Activated CD8-positive, alpha-beta memory T cell treated with anti-CD3 and anti-CD28 coated beads for 36 hours (primary cell): Measurements from ENCODE around the gene BAHCC1. TPM values are rescaled to one million over a fixed set of nuclear protein-coding genes. Genes with fewer than 3 reads are reported as not detected.

Experiments used
- CTCF ChIA-PET: fragments of 350-600 bp; sonication (Branson Sonifier 250); formaldehyde crosslinking; loops from one replicate; lab custom pipeline; 2021; ENCODE audit warnings: antibody characterized with exemption; lab: Charles Lee
- POLR2A ChIA-PET: fragments of 350-600 bp; sonication (Branson Sonifier 250); formaldehyde crosslinking; loops from one replicate; lab custom pipeline; 2021; ENCODE audit warnings: antibody characterized with exemption; lab: Charles Lee
- total RNA-seq, 2 experiments: library from RNA; stranded (reverse); gene quantifications; one replicate each; pipeline ENCODE4 v1.2.3, GENCODE V29; 2021

BAHCC1 gene
- total RNA-seq, 2 experiments from 2014 or later = not detected

- ChIA-PET CTCF (interaction anchor here (0.8 kb wide), 1 partner anchor 12 kb away, joined by 3 read pairs; no protein-coding TSS in a partner anchor), POLR2A (no interaction called here)
These were observed 82.9 kb downstream of the BAHCC1 start for GRCh38 chr17:81478119-81478518.

DNA sequence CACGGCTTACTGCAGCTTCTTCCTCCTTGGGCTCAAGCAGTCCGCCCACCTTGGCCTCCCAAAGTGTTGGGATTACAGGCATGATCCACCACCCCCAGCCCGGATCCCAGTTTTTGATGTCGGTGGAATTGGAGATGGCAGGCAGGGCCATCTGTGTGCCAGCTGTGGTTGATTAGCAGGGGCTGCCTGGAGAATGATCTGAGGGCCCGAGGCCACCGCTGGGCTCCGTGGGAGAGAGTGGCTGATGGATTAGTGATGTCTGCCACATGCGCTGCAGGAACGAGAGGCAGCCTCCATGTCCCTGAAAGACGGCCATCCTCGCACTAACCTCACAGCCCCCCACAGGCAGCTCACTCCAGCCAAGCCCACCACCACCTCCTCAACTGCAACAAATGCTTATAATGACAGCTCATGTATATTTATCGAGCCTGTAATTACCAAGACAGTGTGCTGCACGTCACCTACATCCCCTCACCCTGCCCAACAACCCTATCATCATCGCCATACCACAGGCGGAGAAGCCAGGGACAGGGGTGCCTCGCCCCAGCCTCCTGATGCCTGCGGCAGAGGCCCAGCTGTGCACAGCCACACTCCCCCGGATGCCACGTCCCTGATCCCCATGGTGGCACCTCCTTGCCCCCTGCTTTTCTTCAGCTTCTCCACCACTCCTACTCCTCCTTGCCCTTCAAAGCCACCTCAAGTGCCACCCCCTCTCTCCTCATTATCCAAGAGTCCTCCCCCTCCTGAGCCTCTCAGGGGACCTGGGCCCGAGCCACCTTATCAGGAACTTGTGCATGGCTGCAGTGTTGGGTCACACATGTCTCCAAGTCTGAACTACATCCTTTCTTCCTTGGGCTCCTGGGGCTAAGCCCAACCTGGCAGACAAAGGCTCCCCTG is 84.2 kb downstream of the BAHCC1 start:
- POLR2A ChIA-PET = no interaction called here
- CTCF ChIA-PET = interaction anchor here (0.6 kb wide), 1 partner anchor 82 kb away, joined by 4 read pairs; no protein-coding TSS in a partner anchor

GRCh38 chr17:81480140-81481072 is 85.1 kb downstream of the BAHCC1 start:
- CTCF ChIA-PET = no interaction called here

DNA sequence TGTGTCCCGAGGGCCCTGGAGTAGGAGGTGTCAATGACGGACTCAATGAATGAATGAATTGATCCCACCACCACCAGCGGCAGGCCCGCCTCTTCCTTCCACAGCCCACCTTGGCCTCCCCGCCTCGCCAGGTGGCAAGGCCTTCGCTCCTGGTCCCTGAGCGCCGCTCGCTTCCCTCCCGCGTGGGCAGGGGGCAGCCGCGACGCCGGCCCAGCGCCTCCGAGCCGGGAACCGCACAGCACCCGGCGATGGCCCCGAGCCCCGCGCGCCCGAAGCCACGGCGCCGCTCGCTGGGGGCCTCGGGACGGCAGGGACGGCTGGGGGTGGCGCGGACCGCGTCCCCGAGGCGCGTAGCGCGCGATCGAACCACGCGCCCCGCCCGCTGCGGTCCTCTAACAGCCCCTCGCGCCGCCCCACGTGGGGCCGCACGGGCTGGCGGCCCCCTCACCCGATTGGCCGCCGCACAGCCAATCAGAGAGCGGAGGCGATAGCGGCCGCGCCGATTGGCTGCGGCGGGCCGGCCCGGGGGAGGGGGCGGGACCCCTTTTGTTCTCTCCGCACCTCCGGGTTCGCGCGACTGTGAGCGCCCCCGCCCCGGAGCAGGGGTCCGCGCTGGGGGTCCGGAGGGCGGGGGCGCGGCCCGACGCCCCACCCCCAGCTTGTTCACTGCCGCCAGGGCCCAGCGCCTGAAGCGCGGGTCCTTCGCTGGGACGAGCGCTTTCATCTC is 86.0 kb downstream of the BAHCC1 start:
- CTCF ChIA-PET = interaction anchor here (0.6 to 1.4 kb wide), 2 partner anchors 79 to 495 kb away, joined by 3 read pairs; no protein-coding TSS in a partner anchor
- POLR2A ChIA-PET = no interaction called here

More at GRCh38 chr17:81480140-81481072, 85.1 kb downstream of the BAHCC1 start:
- POLR2A ChIA-PET = no interaction called here

- CTCF ChIA-PET = interaction anchor here (0.6 to 3.9 kb wide), 3 partner anchors 80 to 496 kb away, joined by 3 to 19 read pairs (median 3); no protein-coding TSS in a partner anchor
- POLR2A ChIA-PET = no interaction called here
These were observed 86.7 kb downstream of the BAHCC1 start for GRCh38 chr17:81481815-81482505.

DNA sequence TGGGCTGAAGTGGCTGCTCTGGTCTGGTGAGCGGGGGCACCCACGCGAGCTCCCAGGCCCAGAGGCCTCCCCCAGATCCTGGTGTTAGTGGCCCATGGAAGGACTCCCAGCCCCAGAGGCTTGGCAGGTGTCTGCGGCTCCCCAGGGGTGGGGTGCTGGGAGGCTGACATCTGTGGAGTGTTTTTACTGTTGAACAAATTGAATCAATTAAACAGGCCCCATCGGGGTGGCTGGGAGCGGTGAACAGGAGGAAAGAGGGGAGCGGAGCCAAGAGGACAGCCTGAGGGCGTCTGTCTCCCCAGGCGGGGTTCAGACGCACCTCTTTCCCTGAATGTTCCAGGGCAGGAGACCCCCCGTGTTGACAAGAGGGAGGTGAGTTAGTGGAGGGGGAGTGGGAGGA is 87.4 kb downstream of the BAHCC1 start:
- CTCF ChIA-PET = interaction anchor here (1.0 to 3.9 kb wide), 4 partner anchors 81 to 230 kb away, joined by 3 to 19 read pairs (median 7); no protein-coding TSS in a partner anchor
- POLR2A ChIA-PET = no interaction called here

- CTCF ChIA-PET = interaction anchor here (0.7 to 3.9 kb wide), 7 partner anchors 37 to 244 kb away, joined by 3 to 19 read pairs (median 5); partner anchors contain the start of genes NDUFAF8 and TEPSIN
These were observed 88.0 kb downstream of the BAHCC1 start for GRCh38 chr17:81483085-81483861.

GRCh38 chr17:81483862-81484194 is 88.6 kb downstream of the BAHCC1 start:
- ChIA-PET POLR2A (no interaction called here), CTCF (interaction anchor here (0.7 to 3.9 kb wide), 10 partner anchors 15 to 251 kb away, joined by 3 to 19 read pairs (median 6); partner anchors contain the start of genes NDUFAF8 and TEPSIN)

More at GRCh38 chr17:81483085-81483861, 88.0 kb downstream of the BAHCC1 start:
- POLR2A ChIA-PET = no interaction called here

DNA sequence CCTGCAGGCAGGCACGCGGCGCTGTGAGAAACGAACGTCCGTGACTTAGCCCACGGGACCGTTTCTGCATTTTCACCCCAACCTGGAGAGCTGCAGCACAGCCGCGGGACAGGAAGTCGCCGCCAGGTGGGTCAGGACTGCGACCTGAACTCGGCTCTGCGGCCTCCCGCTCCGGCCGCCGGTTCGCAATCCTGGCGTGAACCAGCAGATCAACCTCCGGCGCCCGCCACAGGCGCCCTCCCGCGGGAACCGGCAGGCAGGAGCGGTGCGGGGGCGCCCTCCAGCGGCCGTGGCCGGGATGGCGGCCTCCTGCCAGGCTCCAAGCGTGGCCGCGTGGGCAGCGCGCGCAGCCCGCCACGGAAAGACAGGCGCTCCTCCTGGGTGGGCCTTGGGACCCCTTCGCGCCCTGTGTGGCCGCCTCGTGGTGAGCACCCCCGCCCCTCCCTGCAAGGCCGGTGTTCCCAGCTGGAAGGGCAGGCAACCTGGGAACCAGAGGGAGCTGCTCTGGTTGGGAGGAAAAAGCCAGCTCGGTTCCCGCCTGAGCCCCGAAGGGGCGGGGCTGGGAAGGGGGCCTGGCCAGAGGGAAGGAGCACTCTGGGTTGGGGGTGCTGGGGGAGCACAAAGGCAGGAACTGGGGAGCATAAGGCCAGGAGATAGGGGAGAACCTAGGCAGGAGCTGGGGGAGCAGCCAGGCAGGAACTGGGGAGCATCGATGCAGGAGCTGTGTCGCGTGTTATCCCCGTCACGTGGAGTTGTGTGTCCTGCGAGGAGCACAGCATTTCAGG is 89.1 kb downstream of the BAHCC1 start:
- ChIA-PET POLR2A (interaction anchor here (0.5 to 1.3 kb wide), 4 partner anchors 25 to 189 kb away, joined by 3 to 4 read pairs (median 3); partner anchors contain the start of genes BAHCC1 and SLC38A10), CTCF (interaction anchor here (0.7 to 3.9 kb wide), 24 partner anchors 10 to 386 kb away, joined by 3 to 19 read pairs (median 4); partner anchors contain the start of genes BAHCC1, NDUFAF8, SLC38A10 and TEPSIN)

DNA sequence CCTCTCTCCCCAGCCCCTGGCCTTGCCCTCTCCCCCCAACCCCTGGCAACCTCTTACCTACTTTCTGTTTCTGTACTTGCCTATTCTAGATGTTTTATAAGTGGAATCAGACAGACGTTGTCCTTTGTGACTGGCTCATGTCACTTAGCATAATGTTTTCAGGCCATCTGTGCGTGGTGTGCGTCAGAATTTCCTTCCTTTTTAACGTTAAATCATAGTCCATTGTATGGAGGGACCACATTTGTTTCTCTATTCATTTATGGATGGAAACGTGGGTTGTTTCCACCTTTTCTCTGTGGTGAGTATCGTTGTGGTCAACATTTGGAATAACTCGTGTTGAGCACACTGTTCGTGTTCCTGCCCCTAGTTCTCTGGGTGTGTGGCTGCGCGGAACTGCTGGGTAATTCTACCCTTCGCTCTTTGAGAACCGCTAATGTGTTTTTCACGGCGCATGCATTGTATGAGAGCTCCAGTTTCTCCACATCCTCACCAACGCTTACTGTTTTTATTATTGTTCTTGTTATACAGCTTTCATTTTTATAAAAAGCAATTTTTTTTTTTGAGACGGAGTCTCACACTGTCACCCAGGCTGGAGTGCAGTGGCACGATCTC is 91.0 kb downstream of the BAHCC1 start:
- POLR2A ChIA-PET = no interaction called here
- CTCF ChIA-PET = interaction anchor here (1.0 kb wide), 1 partner anchor 194 kb away, joined by 3 read pairs; no protein-coding TSS in a partner anchor

DNA sequence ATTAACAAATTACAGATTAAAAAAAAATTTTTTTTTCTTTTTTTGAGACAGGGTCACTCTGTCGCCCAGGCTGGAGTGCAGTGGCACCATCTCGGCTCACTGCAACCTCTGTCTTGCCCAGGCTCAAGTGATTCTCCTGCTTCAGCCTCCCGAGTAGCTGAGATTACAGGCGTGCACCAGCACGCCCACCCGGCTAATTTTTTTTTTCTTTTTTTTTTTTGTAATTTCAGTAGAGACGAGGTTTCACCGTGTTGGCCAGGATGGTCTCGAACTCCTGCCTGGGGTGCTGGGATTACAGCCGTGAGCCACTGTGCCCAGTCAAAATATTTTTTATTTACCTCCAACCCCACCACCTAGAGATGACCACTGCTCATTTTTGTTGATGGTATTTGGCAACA is 91.8 kb downstream of the BAHCC1 start:
- POLR2A ChIA-PET = no interaction called here

GRCh38 chr17:81487487-81488275 is 92.4 kb downstream of the BAHCC1 start:
- ChIA-PET POLR2A (interaction anchor here (1.1 kb wide), 1 partner anchor 248 kb away, joined by 3 read pairs; the partner anchor contains the start of gene NDUFAF8), CTCF (no interaction called here)

More for the DNA sequence above, 91.8 kb downstream of the BAHCC1 start:
- CTCF ChIA-PET = interaction anchor here (1.0 kb wide), 1 partner anchor 195 kb away, joined by 3 read pairs; no protein-coding TSS in a partner anchor

DNA sequence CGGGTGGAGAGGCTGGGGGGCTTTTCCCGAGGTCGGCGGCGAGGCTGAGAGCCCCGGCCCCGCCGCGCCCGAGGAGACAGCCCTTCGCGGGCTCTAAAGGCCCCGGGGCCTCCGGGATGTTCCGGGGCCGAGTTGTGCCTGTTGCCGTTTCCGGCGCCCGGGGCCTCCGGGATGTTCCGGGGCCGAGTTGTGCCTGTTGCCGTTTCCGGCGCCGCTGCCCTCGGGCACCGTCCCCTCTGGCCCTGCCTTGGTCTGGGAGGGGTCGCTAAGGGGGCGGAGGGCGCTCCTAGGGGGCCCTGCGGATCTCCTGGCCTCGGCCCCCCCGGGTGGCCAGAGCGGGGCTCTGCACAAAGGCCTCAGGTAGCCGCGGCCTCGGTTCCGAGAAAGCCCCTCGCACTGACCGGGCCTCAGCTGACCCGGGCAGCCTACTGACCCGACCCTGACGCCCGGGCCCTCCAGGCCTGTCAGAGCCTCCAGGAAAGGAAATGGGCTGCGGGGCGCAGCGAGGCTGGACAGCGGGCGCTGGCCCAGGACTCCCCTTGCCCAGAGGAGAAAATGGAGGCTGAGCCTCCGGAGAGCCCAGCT is 93.1 kb downstream of the BAHCC1 start:
- POLR2A ChIA-PET = interaction anchor here (0.9 to 1.1 kb wide), 2 partner anchors 20 to 249 kb away, joined by 3 read pairs; partner anchors contain the start of gene NDUFAF8

More for the DNA sequence above, 93.1 kb downstream of the BAHCC1 start:
- CTCF ChIA-PET = no interaction called here
